Activated B cell treated with CpG ODN at 0.5 μM for 24 hours (primary cell): Measurements from ENCODE around the gene NRIP1. TPM values are rescaled to one million over a fixed set of nuclear protein-coding genes. Genes with fewer than 3 reads are reported as not detected.

Experiments
- ATAC-seq: fragments of 200-7000 bp; cut with Tn5 transposase; one replicate; pipeline ENCODE4 v1.10.0; 2021; ENCODE audit warnings: low read depth, mild to moderate bottlenecking, moderate library complexity
- CTCF ChIA-PET: fragments of 350-600 bp; sonication (Branson Sonifier 250); formaldehyde crosslinking; loops from one replicate; lab custom pipeline; 2021; ENCODE audit warnings: antibody characterized with exemption; lab: Charles Lee
- POLR2A ChIA-PET: fragments of 350-600 bp; sonication (Branson Sonifier 250); formaldehyde crosslinking; loops from one replicate; lab custom pipeline; 2021; ENCODE audit warnings: antibody characterized with exemption; lab: Charles Lee
- DNase-seq: peaks from one replicate; pipeline ENCODE4 v3.0.0; 2022
- H3K27ac Mint-ChIP-seq: one replicate; pipeline ENCODE4 v1.8.0; 2020; ENCODE audit warnings: mixed read lengths
- H3K27me3 Mint-ChIP-seq: one replicate; pipeline ENCODE4 v1.8.0; 2021; ENCODE audit warnings: mixed read lengths
- H3K36me3 Mint-ChIP-seq: one replicate; pipeline ENCODE4 v1.8.0; 2021; ENCODE audit warnings: low read depth, mixed read lengths
- H3K4me1 Mint-ChIP-seq: one replicate; pipeline ENCODE4 v1.8.0; 2021; ENCODE audit warnings: mixed read lengths
- H3K4me3 Mint-ChIP-seq: one replicate; pipeline ENCODE4 v1.8.0; 2020; ENCODE audit warnings: mild to moderate bottlenecking, mixed read lengths
- H3K9me3 Mint-ChIP-seq: one replicate; pipeline ENCODE4 v1.8.0; 2020; ENCODE audit warnings: mixed read lengths
- CTCF ChIP-seq: fragments of 200-600 bp; IDR thresholded peaks from one replicate; pipeline ENCODE4 v1.8.0; 2022; ENCODE audit warnings: antibody characterized with exemption, mild to moderate bottlenecking
- intact Hi-C: fragments of 100-400 bp; cut with micrococcal nuclease; formaldehyde crosslinking; loops from one replicate; pipeline ENCODE4 v1.15.1; 2024
- total RNA-seq: library from RNA; stranded (reverse); gene quantifications from 2 replicates; pipeline ENCODE4 v1.2.3, GENCODE V29; 2022

The NRIP1 gene
- total RNA-seq, 1 donor from 2014 or later: 26.6 TPM

- TF ChIP-seq CTCF: no peak
- H3K36me3 Mint-ChIP-seq: peaks cover 19% of the 10 kb centered on the region
- ChIA-PET CTCF (no interaction called here), POLR2A (no interaction called here)
- H3K27ac Mint-ChIP-seq: no peak overlapping the region
- no peaks in the 10 kb centered on the region for H3K9me3 Mint-ChIP-seq
- no peaks in the 10 kb centered on the region for H3K27me3 Mint-ChIP-seq
- no peak for DNase-seq
- ATAC-seq: no peak
- H3K4me3 Mint-ChIP-seq: no peak overlapping the region
- H3K4me1 Mint-ChIP-seq: peaks cover 5% of the 10 kb centered on the region
- intact Hi-C loops: no loop called here
These were observed 87.0 kb downstream of the NRIP1 start for GRCh38 chr21:14977814-14978213.

- intact Hi-C loops: no loop called here
- no peak for TF ChIP-seq CTCF
- ATAC-seq (no peak), DNase-seq (no peak)
- CTCF ChIA-PET: no interaction called here
- no peak overlapping the region for H3K27ac Mint-ChIP-seq
- H3K4me1 Mint-ChIP-seq: peaks cover 5% of the 10 kb centered on the region
- H3K4me3 Mint-ChIP-seq: no peak overlapping the region
- H3K9me3 Mint-ChIP-seq: no peaks in the 10 kb centered on the region
- no peaks in the 10 kb centered on the region for H3K27me3 Mint-ChIP-seq
- peaks cover 15% of the 10 kb centered on the region for H3K36me3 Mint-ChIP-seq
- POLR2A ChIA-PET: no interaction called here
These were observed 89.5 kb downstream of the NRIP1 start for GRCh38 chr21:14975136-14975919.

GRCh38 chr21:14972678-14973077 is 92.1 kb downstream of the NRIP1 start:
- ChIA-PET CTCF (no interaction called here), POLR2A (no interaction called here)
- Mint-ChIP-seq H3K4me3 (no peak overlapping the region), H3K27me3 (no peaks in the 10 kb centered on the region), H3K4me1 (no peaks in the 10 kb centered on the region), H3K27ac (no peak overlapping the region), H3K36me3 (peaks cover 23% of the 10 kb centered on the region), H3K9me3 (no peaks in the 10 kb centered on the region)
- DNase-seq (no peak), ATAC-seq (no peak)
- intact Hi-C loops: no loop called here
- no peak for TF ChIP-seq CTCF

DNA sequence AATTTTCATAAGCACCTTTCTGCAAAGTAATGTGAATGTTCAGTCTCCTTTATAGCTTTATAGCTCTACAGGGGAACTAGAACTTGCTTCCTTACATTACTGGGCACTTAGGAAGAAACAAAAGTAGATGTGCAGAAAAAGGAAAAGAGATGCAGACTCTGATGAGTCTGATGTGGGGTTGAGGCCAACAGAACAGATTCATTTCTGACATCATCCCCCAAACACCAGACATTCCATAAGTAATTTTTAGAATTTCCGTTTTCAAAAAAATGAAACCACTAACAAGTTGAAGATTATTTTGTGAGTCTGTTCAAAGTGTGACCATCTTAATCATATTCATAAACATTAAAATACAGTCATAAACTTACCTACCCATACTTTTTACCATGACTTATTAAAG is 96.0 kb downstream of the NRIP1 start:
- ChIA-PET CTCF (no interaction called here), POLR2A (no interaction called here)
- no peak for ATAC-seq
- Mint-ChIP-seq H3K4me1 (no peaks in the 10 kb centered on the region), H3K36me3 (peaks cover 48% of the 10 kb centered on the region), H3K27ac (no peak overlapping the region), H3K4me3 (no peak overlapping the region), H3K27me3 (no peaks in the 10 kb centered on the region), H3K9me3 (no peaks in the 10 kb centered on the region)
- intact Hi-C loops: no loop called here
- DNase-seq: no peak
- TF ChIP-seq CTCF: no peak

DNA sequence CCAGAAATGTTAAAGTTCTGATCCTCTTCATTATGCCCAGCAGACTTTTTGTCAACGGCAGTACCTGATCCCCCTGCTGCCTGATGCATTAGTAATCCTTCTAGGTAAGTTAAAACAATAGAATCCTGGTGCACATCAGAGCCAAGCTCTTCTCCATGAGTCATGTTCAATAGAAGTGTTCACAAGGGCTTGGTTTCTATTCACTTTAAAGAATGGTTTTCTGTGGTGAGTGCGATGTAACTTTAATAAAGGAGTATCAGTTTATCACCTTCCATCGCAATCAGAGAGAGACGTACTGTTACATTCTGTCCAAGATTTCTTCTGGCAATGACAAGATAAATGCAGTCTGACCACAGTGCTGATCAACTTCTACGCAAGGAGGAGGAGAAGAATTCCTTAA is 96.8 kb downstream of the NRIP1 start:
- Mint-ChIP-seq H3K27me3 (no peaks in the 10 kb centered on the region), H3K27ac (no peak overlapping the region), H3K4me3 (no peak overlapping the region), H3K4me1 (no peaks in the 10 kb centered on the region), H3K9me3 (no peaks in the 10 kb centered on the region), H3K36me3 (peaks cover 49% of the 10 kb centered on the region)
- no peak for TF ChIP-seq CTCF
- ATAC-seq: no peak
- ChIA-PET CTCF (no interaction called here), POLR2A (no interaction called here)
- intact Hi-C loops: no loop called here
- DNase-seq: no peak
